M059J (cell line): ENCODE data around the gene CCDC174. TPM values are rescaled to one million over a fixed set of nuclear protein-coding genes. Genes with fewer than 3 reads are reported as not detected.

Experiments used
- DNase-seq: peaks from one replicate; pipeline ENCODE4 v3.0.0-alpha.2; 2012; ENCODE audit warnings: low read depth
- total RNA-seq: library from RNA; depleted of rRNA; stranded (reverse); fragments of >200 nt; shearing (Covaris generic); gene quantifications from 2 replicates; pipeline ENCODE4 v1.2.3, GENCODE V29; 2014

CCDC174 gene
- total RNA-seq, 1 experiment from 2014 or later: 6.1 TPM

- no peak for DNase-seq
These were observed 26.1 kb upstream of the CCDC174 start for GRCh38 chr3:14625443-14625842.

- no peak for DNase-seq
These were observed 23.7 kb upstream of the CCDC174 start for GRCh38 chr3:14627815-14628214.

DNA sequence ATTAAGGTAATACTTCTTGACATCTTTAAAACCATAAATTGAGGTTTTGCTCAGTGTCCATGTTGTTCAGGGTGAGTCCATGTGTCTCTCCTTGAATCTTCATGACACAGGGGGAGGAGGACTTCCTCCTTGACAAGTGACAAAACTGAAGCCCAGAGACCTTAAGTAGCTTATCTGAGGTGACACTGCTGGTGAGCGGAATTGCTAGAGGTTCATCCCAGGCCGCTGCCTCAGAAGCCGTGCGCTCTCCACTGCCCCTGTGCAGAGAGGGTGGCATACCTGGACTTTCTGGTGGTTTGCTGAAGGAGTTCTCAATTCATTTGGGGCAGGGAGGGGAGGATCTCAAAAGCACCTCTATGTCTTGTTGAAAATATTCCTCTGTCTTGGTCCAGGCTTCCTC is 23.2 kb upstream of the CCDC174 start:
- no peak for DNase-seq

GRCh38 chr3:14630404-14631100 is 21.0 kb upstream of the CCDC174 start:
- no peak for DNase-seq

DNA sequence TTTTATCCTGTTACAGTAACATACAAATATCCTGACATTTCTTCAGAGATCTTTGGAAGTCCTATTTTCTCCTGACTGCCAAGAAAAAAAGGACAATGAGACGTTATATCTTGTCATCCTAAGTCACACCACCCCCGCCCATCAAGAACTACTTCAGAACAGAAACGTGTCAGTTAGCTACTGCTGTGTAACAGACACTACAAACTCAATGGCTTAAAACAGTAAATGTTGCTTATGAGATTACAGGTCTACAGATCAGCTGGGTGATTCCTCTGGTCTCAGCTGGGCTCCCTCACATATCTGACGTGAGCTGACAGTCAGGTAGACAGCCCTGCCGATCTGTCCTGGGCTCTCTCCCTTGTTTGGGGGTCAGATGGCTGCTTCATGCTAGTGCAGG is 20.5 kb upstream of the CCDC174 start:
- DNase-seq: no peak

GRCh38 chr3:14631687-14632441 is 19.7 kb upstream of the CCDC174 start:
- no peak for DNase-seq

GRCh38 chr3:14632442-14632930 is 19.1 kb upstream of the CCDC174 start:
- DNase-seq: no peak

- no peak for DNase-seq
These were observed 18.1 kb upstream of the CCDC174 start for GRCh38 chr3:14633417-14633816.

DNA sequence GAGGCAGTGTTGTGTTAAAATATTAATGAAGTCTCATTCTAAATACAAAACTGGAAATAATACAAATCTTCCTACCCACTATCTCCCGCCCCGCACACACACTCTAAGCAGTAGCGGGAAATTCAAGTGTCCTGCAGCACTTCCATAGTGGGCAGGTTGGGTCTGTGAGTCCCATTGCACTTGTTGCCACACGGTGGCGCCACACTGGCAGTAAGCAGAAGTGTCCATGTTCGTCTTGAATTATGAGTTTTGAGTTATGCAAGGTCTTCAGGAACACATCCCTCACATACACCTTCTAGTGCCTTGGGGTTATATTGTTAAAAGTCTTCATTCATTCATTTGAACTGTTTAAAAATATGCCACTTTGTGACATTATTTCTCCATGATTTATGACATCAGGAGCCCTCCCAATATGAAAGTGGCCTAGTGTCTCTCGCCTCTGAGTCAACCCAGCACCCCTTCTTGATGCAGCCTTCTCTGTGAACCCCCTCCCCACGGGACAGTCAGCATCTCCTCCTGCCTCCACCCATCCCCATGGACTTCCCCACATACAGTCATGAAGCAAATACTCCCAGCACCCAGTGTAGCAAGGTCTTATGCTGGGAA is 17.6 kb upstream of the CCDC174 start:
- DNase-seq: peak; percentile 39

- peak; percentile 19 for DNase-seq
These were observed 16.7 kb upstream of the CCDC174 start for GRCh38 chr3:14634763-14635400.

GRCh38 chr3:14636496-14637087 is 15.0 kb upstream of the CCDC174 start:
- no peak for DNase-seq

DNA sequence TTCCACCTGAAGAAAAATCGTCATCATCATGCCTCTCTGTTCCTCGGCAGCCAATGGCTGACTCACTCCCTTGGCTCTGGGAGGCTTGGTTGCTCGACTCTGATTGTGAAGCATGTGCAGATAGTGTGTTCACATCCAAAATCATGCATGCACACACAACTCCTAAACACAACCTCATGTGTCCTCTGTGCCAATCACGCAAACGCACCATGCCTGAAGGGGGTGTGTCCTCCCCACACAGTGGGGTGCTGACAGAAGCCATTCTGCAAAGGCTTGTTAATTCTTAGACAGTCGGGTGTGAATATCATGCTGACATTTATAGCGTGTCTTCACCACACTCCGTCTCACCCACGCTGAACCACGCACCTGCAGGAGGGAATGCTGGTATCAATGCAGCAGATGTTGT is 11.4 kb upstream of the CCDC174 start:
- peak; percentile 37 for DNase-seq

GRCh38 chr3:14640734-14641133 is 10.8 kb upstream of the CCDC174 start:
- peak; percentile 37 for DNase-seq

GRCh38 chr3:14641346-14641745 is 10.2 kb upstream of the CCDC174 start:
- no peak for DNase-seq

GRCh38 chr3:14645453-14645852 is 6.1 kb upstream of the CCDC174 start:
- DNase-seq: no peak

DNA sequence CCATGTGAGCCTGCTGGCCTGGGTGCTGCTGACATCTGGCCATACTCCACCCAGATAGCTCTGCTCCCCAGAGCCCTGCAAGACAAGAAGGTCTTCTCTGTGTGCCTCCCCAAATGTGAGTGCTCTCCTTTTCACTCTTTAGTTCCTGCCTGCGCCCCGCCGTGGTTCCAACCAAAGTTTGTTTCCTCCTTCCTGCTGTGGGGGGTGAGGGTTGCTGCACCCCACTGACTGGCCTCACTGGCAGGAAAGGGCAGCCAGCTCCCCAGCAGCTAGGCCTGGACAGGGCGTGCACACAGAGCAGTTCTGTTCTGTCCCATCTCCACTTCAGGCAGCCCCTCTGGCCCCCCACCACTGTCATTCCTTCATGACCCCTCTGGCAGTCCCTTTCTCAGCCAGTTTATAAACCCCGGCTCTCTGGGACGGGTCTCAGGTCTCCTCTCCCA is 5.4 kb upstream of the CCDC174 start:
- DNase-seq: no peak

- DNase-seq: no peak
These were observed 4.8 kb upstream of the CCDC174 start for GRCh38 chr3:14646589-14647413.

GRCh38 chr3:14647976-14648955 is 3.3 kb upstream of the CCDC174 start:
- DNase-seq: no peak

DNA sequence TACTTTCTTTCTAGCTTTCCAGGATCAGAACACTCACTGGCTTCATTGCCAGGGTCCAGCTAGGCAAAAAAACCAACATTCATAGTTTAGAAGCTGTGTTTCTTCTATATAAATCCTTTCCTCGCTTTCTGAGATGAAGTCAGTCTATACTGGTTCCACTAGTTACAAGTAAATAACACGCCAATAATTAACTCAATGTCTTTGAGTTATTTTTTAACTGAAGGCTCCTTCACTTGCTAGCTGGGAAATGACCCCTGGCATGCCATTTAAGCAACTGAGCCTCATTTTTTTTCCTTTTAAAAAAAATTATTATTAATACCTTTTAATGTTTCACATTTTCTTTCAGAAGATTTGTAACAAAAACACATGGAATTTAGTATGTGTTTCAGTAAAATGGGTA is 2.1 kb upstream of the CCDC174 start:
- DNase-seq: no peak

- DNase-seq: no peak
These were observed 1.4 kb upstream of the CCDC174 start for GRCh38 chr3:14650193-14650592.
